Measurements from ENCODE around the gene CBARP.

DNA sequence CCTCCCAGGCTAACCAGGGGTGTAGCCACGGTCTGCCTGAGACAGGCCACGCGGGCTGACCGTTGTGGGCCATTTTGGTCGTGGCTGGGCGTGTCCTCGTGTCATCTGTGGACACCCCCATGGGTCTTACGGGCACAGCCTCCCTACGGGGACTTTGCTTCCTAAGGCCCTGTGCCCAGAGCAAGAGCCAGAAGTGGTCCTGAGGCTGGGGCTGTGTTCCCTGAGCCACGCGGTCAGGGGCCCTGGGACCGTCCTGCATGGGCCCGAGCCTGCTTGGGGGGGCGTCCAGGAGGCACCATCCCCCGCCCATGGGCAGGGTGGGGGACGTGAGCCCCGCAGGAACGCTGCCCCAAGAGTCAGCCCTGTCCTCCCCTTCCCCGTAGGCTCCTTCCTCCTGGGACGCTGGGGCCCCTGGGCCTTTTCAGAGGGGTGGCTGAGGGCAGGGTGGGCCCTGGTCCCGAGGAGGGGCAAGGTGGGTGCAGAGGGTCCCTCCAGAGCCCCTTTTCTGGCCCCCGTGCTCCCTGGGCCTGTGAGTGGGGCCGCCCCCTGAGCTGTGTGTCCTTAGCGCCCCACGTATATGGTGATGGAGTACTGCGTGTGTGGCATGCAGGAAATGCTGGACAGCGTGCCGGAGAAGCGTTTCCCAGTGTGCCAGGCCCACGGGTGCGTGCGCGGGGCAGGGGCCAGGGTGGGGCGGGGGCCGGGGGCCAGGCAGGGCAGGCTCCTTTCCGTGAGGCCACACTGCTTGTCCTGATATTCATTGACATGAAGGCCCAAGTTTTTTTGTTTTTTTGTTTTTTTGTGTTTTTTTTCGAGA, 18.8 kb downstream of the CBARP start:
- TF ChIP-seq EZH2phosphoT487 (IDR thresholded peaks at IDR 0.05; ENCODE audit: insufficient read depth, low read depth): no peak
- TF ChIP-seq EZH2 (IDR thresholded peaks at IDR 0.05; ENCODE audit: insufficient read depth, poor library complexity, severe bottlenecking): no peak

All from GM23248 (cell line).